ENCODE results near the gene ETV1. TPM values are rescaled to one million over a fixed set of nuclear protein-coding genes. Genes with fewer than 3 reads are reported as not detected.

ETV1 gene
- total RNA-seq, 1 experiment from 2014 or later: 7.4 TPM

DNA sequence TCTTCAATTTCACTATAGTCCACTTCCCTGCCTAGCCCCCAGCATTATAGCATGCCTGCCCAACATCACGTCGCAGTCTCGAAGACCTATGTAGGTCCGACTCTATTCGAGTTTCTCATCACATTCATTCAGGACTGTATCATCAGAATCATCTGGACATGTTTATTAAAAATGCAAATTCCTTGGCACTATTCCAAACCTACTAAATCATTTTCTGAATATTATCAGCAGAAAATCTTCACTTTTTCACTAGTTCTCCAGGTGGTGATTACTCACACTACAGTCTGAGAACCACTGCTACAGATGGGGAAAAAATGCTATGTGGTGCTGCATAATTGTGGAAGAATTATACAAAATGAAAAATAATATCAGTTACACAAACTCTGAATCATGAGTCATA lies 29.3 kb upstream of the ETV1 start:
- no peak for ATAC-seq
- Histone ChIP-seq H3K36me3 (ENCODE audit: control insufficient read depth, insufficient read depth, low read length) (no peaks in the 10 kb centered on the region), H3K4me1 (ENCODE audit: control insufficient read depth, insufficient read depth, low read length) (no peaks in the 10 kb centered on the region), H3K27me3 (ENCODE audit: control insufficient read depth, insufficient read depth, low read length) (no peaks in the 10 kb centered on the region), H3K9me3 (ENCODE audit: control insufficient read depth, insufficient read depth, low read depth, low read length) (no peaks in the 10 kb centered on the region), H3K27ac (ENCODE audit: low read length) (no peak overlapping the region), H3K4me3 (ENCODE audit: low read depth in 2 of 2, low read length in 2 of 2) (no peak overlapping the region)
- intact Hi-C loops (cut with micrococcal nuclease; ENCODE audit: unreplicated experiment) (no loop called here), in situ Hi-C loops (cut with HindIII; ENCODE audit: low pct_unique_long_range_greater_than_20kb, low sequenced_read_pairs) (no loop called here)
- no peak for DNase-seq (ENCODE audit: low read depth, low spot score)
- no TSS peak for BruUV-seq (replicated peaks)
- POLR2A ChIA-PET: no interaction called here
- CTCF ChIA-PET: no interaction called here
- TF ChIP-seq, protein P1, sequence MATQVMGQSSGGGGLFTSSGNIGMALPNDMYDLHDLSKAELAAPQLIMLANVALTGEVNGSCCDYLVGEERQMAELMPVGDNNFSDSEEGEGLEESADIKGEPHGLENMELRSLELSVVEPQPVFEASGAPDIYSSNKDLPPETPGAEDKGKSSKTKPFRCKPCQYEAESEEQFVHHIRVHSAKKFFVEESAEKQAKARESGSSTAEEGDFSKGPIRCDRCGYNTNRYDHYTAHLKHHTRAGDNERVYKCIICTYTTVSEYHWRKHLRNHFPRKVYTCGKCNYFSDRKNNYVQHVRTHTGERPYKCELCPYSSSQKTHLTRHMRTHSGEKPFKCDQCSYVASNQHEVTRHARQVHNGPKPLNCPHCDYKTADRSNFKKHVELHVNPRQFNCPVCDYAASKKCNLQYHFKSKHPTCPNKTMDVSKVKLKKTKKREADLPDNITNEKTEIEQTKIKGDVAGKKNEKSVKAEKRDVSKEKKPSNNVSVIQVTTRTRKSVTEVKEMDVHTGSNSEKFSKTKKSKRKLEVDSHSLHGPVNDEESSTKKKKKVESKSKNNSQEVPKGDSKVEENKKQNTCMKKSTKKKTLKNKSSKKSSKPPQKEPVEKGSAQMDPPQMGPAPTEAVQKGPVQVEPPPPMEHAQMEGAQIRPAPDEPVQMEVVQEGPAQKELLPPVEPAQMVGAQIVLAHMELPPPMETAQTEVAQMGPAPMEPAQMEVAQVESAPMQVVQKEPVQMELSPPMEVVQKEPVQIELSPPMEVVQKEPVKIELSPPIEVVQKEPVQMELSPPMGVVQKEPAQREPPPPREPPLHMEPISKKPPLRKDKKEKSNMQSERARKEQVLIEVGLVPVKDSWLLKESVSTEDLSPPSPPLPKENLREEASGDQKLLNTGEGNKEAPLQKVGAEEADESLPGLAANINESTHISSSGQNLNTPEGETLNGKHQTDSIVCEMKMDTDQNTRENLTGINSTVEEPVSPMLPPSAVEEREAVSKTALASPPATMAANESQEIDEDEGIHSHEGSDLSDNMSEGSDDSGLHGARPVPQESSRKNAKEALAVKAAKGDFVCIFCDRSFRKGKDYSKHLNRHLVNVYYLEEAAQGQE (IDR thresholded peaks at IDR 0.05; ENCODE audit: insufficient read depth in 1 of 2, low read depth in 2 of 2, low read length in 1 of 2): no peak
- TF ChIP-seq POLR2AphosphoS5 (IDR thresholded peaks at IDR 0.05; ENCODE audit: low read depth, low read length) (no peak), TCF7L2 (IDR thresholded peaks at IDR 0.05; ENCODE audit: low read depth, low read length) (no peak), SIN3A (IDR thresholded peaks at IDR 0.05; ENCODE audit: borderline replicate concordance, insufficient read depth, low read depth, low read length) (no peak)
- TF ChIP-seq, protein P2, sequence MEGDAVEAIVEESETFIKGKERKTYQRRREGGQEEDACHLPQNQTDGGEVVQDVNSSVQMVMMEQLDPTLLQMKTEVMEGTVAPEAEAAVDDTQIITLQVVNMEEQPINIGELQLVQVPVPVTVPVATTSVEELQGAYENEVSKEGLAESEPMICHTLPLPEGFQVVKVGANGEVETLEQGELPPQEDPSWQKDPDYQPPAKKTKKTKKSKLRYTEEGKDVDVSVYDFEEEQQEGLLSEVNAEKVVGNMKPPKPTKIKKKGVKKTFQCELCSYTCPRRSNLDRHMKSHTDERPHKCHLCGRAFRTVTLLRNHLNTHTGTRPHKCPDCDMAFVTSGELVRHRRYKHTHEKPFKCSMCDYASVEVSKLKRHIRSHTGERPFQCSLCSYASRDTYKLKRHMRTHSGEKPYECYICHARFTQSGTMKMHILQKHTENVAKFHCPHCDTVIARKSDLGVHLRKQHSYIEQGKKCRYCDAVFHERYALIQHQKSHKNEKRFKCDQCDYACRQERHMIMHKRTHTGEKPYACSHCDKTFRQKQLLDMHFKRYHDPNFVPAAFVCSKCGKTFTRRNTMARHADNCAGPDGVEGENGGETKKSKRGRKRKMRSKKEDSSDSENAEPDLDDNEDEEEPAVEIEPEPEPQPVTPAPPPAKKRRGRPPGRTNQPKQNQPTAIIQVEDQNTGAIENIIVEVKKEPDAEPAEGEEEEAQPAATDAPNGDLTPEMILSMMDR (IDR thresholded peaks at IDR 0.05): no peak

DNA sequence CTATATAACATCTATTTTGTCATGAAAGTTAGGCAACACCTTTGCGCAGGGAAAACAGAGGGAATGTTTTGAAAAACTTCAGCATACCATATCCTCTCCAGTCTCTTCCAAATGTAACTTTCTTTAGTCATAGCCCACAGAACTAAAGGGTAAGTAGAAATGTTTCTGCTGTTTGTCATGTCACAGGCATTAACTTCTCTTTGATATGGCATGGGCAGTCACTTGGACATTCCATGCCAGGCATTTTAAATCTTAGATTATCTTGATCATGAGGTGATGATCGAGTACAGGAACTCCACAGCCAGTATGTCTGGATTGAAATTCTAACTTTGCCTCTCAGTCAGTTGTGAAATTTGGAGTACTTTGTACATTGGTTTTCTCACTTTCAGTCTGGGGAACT lies 27.5 kb upstream of the ETV1 start:
- no peaks in the 10 kb centered on the region for H3K9me3 ChIP-seq (ENCODE audit: control insufficient read depth, insufficient read depth, low read depth, low read length)
- no peaks in the 10 kb centered on the region for H3K4me1 ChIP-seq (ENCODE audit: control insufficient read depth, insufficient read depth, low read length)
- intact Hi-C loops (cut with micrococcal nuclease; ENCODE audit: unreplicated experiment): no loop called here
- ATAC-seq (no peak), DNase-seq (ENCODE audit: low read depth, low spot score) (no peak)
- TF ChIP-seq, protein P1 (IDR thresholded peaks at IDR 0.05; ENCODE audit: insufficient read depth in 1 of 2, low read depth in 2 of 2, low read length in 1 of 2): no peak
- TF ChIP-seq SIN3A (IDR thresholded peaks at IDR 0.05; ENCODE audit: borderline replicate concordance, insufficient read depth, low read depth, low read length) (no peak), POLR2AphosphoS5 (IDR thresholded peaks at IDR 0.05; ENCODE audit: low read depth, low read length) (no peak), TCF7L2 (IDR thresholded peaks at IDR 0.05; ENCODE audit: low read depth, low read length) (no peak)
- TF ChIP-seq, protein P2 (IDR thresholded peaks at IDR 0.05): no peak
- no peaks in the 10 kb centered on the region for H3K27me3 ChIP-seq (ENCODE audit: control insufficient read depth, insufficient read depth, low read length)
- CTCF ChIA-PET: no interaction called here
- no peak overlapping the region for H3K27ac ChIP-seq (ENCODE audit: low read length)
- no peaks in the 10 kb centered on the region for H3K36me3 ChIP-seq (ENCODE audit: control insufficient read depth, insufficient read depth, low read length)
- POLR2A ChIA-PET: no interaction called here
- BruUV-seq (replicated peaks): no TSS peak
- no peak overlapping the region for H3K4me3 ChIP-seq (ENCODE audit: low read depth in 2 of 2, low read length in 2 of 2)
- in situ Hi-C loops (cut with HindIII; ENCODE audit: low pct_unique_long_range_greater_than_20kb, low sequenced_read_pairs): no loop called here

All from Panc1 (cell line).